GM21529 (cell line): ENCODE measurements around the gene CARMIL1.
A peak's percentile ranks its signal among the peaks of the same experiment; 100 is the strongest.

ENCODE experiments used
- ATAC-seq: cut with Tn5 transposase; IDR thresholded peaks from one replicate; pipeline ENCODE4 v1.9.1; 2021; ENCODE audit not compliant: unreplicated experiment

Gene CARMIL1

DNA sequence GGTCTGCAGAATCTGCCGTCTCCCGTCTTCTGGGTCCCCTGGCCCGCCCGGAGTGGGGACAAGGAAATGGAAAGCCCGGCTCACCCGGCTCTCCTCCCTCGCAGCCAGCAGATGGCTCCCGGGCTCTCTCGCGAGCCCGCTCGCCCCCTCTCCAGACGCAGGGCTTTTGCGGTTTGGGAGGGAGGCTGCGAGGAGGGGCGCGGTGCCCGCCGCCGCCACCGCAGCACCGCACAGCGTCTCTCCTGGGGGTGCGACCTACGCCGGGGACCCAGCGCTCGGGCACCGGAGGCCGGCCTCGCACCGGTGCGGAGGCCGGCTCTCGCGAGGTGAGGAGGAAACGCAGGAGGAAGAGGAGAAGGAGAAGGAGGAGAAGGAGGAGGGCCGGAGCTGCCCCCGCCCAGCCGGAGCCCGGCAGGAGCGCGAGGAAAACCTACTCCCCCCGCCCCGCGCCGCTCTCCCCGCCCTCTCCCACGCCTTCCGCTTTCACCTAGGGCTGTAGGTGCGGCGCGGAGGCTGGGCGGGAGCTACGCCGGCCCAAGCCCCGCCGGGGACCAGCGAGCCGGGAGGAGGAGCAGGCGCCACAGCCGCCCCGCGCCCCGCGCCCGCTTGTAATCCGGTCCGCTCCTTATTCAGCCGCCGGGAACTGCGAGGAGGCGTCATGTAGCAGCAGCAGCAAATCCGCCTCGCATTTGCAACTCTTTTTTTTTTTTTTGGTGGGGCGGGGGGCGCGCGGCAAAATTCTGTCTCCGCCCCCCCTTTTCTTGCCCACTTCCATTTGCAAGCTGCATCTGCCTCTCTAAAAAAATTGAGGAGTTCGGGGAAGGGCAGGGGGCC is at the start of gene CARMIL1:
CARMIL1 (plus strand) TSS at position 461 of the 834 bp plus-strand sequence. CDS start 422 bp downstream, outside the sequence.
- ATAC-seq = peak; percentile 76

DNA sequence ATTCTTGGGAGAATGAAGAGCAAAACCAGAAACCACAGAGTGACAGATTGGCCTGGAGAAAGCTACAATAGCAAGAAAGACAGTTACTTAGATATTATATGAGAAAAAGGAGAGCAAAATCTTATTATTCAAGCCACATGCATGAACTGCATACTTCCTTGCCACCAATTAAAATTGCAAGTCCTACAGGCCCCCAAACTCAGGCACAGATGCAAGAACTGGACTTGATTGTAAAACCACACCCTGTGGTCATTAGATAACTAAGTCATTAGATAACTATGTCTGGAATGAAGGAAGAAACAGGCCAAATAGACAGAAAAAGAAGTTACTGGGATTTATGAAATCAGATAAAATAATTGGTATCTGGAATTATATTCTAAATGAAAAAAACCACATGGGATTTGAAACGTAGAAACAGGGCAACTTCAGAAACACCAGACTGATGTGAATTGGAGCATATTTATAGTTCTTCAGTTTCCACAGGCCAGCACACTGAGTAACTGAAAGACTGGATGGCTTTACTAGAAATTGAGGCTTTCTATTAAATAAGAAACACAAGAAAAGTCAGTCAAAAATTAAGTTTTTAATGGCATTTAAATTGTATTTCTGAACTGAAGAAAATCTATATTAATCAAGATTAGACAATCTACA is 49.4 kb upstream of the CARMIL1 start:
- ATAC-seq = no peak

DNA sequence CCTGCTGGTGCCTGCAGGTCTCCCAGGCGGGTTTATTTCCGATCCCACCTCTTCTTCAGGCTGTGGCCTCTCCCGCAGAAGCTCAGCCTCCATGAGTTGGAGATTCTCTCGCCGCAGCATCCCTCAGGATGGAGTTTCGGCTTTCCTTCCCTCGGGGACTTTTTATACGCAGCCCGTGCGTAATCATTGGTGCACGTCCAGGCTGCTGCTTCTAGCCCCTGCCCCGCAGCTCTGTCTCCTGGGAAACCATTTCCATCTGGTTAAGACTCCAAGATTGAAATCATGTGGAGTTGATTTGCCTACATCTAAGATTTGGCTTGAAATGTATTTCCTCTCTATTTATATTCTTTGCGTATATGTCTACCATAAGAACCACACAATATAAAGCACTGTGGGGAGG is 46.7 kb upstream of the CARMIL1 start:
- ATAC-seq = no peak

DNA sequence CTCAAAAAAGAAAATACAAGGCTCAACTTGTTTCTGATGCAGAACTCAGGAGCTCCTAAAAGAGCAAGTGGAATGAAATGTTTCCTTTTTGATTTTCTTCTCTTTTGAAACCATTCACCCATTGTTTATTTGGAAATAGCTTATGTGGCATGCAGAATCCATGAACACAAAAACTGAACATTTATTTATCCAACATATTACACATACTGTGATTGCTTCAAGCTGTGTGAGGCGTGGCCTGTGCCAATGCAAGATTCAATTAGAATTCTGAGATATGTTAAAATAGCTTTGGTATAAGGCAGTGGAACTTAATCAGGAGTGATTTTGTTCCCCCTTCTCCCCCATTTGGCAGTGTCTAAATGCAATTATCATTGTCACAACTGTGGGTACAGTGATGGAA is 45.9 kb upstream of the CARMIL1 start:
- no peak for ATAC-seq

DNA sequence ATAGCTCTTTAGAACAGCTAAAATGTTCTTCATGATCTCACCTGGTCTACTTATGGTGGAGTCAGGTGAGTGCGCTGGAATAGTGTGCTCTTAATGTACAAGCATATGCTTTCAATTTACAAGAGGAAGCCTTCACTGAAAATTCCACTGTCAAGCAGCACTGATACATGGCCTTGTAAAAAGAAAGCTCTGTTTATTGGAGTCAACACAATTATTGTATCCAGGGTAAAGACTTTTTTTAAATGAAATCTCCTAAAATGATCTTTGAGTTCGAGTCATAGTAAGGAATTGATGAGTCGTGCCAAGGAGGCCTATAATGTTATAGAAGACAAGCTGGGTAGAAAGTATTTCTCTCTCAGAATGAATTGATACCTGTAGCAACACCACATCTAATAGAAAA is 41.6 kb upstream of the CARMIL1 start:
- no peak for ATAC-seq

DNA sequence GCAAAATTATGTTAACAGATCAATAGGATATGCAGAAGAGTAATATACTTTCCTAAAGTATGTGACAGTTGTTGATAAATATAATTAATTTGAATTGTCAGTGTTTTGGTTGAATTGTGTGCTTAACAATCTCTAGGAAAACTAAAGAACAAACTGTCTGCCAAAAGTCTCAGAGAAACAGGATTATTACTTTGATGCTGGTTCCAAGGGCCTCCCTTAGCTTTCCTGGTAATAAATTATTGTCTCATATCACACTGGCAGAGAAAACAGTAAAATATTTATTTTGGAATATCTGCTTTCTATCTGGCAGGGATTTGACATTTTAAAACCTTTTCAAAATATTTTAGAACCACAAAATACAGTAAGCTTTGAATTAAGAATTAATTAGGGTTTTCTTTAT is 40.1 kb upstream of the CARMIL1 start:
- ATAC-seq = no peak

DNA sequence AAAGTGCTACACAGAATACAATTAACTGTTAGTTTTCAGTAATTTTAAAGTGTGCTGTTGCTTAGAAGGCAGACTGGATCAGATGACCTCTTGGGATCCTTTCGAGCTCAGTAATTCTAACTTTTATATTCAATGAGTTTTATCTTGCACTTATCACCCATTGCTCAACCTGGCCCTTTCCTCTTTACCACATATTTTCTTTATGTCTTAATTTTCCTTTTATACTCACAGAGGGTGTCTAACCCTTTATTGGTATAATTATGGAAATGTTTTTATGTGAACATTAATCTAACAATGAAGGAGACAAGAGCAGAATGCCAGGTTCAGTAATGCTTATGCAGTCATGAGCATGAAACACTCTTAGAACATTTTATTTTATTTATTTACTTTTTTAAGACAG is 39.7 kb upstream of the CARMIL1 start:
- ATAC-seq = no peak

DNA sequence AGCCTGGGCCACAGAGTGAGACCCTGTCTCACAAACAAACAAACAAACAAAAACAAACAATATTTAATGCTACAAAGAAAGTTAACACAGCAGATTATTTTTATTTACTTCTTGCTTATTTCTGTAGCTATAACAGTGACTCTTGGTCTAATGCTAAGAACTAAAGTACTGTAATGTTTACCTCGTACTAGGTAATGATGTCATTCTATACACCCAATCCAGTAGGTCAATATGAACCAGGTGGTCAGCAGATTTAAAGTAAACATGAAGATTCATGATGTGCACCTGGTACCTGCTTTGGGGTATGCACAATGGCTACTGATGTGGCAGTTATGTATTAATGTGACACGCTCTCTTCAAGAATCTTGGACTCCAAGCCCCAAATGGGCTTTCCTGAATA is 36.6 kb upstream of the CARMIL1 start:
- ATAC-seq = no peak

DNA sequence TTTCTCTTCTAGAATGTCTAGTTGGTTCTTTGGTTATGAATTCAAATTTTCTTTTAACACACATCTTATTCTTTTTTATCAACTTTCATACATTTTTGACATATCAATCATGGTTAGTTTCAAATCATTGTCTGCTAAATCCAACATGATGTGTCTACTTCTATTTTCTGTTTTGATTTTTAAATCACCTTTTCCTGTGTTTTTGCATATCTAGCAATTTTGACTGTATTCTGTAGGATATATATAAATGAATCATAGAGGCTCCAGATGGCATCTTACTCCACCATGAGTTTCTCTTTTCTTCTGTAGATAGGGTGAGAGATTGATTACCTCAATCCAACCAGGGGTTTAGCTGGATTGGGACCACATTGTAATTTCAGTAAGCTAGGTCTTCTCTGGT is 34.3 kb upstream of the CARMIL1 start:
- ATAC-seq = no peak

DNA sequence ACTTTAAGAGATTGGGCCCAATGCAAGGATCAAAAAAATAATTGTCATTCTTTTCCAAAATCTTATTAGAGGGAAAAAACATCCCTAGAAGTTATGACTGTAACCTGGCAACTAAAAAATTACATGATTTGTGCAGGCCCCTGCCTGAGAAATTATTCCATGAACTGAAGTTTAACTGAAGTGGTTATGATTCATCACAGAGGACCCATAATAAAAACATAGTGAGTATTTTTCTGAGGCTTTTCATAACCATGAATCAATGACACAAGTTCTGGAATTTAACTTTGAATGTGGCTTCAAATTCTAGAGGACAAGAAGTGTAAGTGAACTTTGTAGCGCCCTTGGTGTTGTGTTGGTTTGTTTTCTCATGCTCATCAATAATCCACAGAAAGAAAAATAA is 31.1 kb upstream of the CARMIL1 start:
- ATAC-seq = no peak

DNA sequence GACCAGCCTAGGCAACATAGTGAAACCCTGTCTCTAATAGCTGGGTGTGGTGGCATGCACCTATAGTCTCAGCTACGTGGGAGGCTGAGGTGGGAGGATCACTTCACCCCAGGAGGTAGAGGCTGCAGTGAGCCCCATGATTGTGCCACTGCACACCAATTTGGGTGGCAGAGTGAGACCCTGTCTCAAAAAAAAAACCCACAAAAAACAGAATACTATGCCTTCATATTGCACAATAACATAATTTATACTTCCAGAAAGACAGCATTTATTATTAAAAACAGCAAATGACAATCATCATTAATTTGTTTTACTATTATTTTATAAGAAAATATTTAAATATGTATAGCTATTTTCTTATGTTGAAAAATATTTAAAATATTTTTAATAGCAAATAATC is 30.0 kb upstream of the CARMIL1 start:
- ATAC-seq = no peak

DNA sequence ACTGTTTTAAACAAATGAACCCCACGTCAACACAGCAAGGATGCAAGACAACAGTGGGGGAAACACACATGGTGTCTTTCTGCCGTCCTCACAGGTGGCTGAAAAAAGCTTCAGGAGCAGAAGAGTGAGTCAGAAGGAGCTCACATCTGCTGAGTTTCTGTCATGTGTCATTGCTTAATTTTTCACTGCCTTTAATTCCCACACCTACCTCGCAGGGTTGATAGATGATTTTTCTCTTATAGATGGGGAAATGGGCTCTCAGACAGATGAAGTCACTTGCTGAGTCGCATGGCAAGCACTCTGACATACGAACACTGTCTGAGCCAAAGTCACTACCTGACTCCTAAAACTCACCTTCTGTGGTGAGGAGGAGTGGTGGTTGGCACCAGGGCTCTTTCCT is 28.3 kb upstream of the CARMIL1 start:
- peak; percentile 63 for ATAC-seq

DNA sequence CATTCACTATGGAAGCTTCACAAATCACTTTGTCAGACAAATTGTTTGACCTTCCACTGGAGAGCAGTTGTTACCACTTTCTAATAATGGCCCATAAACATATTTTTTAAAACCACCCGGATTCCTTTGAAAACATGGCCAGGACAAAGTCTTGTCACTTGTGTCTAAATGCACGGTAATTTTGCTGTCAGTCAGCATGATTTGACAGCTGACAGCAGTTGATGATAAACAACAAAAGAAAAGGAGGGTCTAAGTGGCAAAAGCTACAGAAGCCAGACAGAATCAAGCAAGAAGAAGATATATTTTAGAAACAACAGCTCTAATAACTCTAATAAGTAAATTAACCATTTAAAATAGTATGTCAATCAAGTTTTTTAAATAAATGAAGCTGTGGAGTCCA is 27.7 kb upstream of the CARMIL1 start:
- no peak for ATAC-seq

DNA sequence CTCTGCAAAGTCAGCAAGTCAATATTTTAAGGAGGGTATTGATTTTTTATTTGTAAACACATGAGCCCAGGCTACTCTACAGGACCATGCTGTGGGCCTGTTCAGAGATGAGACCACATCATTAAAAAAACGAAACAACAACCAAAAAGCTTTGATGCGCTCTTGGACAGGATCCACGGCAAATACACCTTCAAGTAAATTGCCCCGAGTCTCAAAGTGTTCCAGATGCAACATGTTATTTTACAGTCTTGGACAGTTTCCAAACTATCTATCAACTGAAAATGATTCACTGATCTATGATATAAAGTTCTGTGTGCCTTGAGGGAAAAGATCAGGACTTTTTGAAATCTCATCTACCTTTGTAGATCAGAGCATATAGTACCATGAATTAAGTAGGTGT is 25.8 kb upstream of the CARMIL1 start:
- ATAC-seq = no peak

DNA sequence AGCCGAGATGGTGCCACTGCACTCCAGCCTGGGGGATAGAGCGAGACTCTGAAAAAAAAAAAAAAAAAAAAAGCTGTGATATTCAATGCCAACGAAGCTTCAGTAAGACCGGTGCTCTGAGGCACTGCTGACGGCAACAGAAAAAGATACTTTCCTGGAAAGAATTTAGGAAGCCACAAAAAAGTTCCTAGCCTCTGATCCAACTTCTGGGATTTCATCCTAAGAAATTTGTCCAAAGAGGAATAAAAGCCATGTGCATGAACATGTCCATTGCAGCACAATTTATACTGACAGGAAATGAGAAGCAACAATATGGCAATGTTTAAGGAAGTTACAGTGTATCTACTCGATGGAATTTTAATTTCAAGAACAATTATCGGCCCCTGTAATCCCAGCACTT is 24.5 kb upstream of the CARMIL1 start:
- ATAC-seq = no peak

DNA sequence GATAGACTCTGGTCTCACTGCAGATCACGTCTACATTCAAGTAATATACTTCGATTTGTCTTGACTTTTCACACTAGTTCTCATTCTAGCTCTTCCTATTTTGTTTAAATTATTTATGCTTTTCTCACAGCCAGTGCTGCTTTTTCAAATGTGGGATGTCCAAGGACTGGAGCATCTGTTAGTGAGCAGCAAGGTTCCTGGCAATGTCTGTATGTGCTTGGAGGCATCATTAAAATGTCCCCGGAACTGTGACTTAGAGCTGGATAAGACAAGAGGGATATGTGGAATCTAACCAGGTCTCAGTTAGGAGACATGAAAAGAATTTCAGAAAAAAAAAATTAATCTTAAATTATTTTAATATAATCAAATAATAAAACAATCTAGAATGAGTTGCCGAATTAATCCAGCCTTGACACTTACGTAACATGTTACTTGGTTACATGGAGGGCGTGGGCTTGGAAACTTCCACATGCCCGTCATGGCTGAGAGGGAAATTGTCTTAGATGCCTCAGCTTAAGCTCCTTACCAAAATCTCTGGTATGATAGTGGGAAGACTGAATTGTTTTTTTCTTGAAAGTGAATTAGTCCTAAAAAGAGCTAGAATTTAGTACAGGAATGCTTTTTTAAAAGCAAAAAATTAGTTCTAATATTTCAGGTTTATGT is 21.4 kb upstream of the CARMIL1 start:
- no peak for ATAC-seq

DNA sequence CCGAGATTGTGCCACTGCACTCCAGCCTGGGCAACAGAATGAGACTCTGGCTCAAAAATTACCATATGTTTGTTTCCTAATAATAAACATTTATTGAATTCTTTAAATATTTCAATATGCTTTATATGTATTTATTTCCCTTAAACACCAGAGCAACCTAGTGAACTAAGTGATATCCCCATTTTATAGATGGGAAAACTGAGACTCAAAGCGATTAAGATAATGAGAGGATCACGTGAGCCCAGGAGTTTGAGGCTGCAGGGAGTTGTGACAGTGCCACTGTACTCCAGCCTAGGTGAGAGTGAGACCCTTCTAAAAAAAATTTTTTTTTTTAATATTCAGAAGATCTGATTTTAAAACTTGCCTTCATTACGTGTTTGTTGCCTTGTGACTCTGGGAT is 19.4 kb upstream of the CARMIL1 start:
- ATAC-seq = no peak

DNA sequence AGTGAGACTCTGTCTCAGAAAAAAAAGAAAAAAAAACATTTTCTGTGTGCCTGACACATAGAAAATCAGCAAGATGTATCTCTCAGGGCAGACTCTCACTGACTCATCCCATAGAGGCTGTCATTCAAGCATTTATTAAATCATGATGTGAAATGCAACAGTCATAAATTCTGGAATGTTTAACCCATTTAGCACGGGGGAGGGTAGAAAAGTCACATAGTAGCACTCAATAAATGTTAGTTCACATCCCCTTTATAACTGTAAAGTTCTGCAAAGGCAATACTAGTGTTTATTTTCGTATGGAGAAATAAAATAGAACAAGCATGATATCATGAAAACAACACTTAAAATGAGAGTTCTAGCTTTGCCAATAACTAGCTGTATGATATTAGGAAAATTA is 15.5 kb upstream of the CARMIL1 start:
- no peak for ATAC-seq

DNA sequence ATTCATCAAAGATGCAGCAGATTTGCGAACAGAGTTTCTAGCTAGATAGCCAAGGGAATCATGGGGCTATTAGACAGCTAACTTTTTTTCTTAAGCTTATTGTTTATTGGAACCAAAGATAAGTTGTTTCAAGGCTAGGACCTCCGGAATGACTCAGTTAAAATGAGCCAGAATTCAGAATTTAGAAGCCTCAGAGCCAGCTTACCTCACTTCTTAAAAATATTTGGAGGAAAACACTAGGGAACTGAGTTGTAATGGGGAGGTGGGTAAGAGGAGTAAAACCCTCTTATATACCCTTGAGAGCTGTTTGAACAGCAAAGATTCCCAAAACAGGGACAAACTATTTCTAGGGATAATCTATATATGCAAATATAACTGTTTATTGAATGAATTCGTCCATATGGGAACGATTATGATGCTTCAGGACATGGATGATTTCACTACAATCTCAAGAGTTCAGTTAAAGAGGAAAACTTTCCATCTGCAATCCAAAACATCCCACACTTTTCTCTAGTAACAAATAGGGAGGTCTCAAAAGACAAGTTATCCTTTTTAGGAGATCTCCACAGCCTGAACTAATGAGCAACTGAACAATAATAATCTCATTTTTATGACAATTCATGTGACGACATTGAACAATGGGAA is 12.6 kb upstream of the CARMIL1 start:
- ATAC-seq = no peak

DNA sequence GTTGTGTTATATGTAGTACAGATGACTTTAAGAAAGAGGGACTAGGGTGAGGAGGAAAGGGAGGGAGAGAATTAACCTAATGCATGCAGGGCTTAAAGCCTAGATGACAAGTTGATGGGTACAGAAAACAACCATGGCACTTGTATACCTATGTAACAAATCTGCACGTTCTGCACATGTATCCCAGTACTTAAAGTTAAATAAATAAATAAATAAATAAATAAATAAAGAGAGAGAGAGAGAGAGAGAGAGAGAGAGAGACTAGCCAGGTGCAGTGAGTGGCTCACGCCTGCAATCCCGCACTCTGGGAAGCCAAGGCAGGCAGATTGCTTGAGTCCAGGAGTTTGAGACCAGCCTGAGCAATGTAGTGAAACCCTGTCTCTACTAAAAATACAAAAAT is 11.5 kb upstream of the CARMIL1 start:
- no peak for ATAC-seq

DNA sequence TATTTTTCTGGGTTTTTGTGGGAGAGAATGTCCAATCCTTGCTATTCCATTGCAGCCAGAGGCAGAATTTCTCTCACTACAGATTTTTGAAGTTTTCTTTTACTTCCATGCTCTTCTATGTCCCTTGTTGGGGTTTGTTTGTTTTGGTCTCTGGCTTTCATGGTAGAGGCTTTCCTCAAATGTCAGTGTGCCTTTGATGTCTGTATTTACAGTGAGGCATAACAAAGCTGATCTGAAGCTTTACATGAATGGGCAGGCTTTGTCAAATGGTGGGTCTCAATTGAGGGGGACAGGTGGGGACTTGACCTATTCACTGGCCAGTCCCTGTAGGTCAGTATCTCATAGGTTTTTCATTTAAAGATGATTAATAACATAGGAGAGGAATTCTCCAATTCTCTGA is 8.6 kb upstream of the CARMIL1 start:
- ATAC-seq = no peak

DNA sequence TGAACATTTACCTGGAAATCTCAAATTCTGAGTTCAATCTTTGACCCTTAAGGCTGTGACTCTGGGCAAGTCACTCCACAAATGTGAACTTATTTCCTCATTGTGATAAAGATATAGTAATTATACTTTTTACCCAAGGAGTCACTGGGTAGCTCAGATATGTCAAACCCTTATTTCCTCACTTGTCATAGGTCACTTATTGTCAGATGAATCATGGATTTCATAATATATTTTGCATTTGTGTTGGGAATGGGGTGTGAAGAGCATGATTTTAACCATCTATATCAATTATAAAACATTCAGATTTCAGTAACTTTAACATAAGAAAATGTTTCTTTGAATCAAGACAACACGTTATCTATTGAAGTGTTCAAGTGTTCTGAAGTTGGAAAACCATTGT is 3.7 kb upstream of the CARMIL1 start:
- no peak for ATAC-seq
